ENCODE data around the gene RPAP3. TPM values are rescaled to one million over a fixed set of nuclear protein-coding genes. Genes with fewer than 3 reads are reported as not detected.

The RPAP3 gene
- total RNA-seq, 4 donors from 2014 or later, result 6.8 to 13.0 (median 7.9) TPM

DNA sequence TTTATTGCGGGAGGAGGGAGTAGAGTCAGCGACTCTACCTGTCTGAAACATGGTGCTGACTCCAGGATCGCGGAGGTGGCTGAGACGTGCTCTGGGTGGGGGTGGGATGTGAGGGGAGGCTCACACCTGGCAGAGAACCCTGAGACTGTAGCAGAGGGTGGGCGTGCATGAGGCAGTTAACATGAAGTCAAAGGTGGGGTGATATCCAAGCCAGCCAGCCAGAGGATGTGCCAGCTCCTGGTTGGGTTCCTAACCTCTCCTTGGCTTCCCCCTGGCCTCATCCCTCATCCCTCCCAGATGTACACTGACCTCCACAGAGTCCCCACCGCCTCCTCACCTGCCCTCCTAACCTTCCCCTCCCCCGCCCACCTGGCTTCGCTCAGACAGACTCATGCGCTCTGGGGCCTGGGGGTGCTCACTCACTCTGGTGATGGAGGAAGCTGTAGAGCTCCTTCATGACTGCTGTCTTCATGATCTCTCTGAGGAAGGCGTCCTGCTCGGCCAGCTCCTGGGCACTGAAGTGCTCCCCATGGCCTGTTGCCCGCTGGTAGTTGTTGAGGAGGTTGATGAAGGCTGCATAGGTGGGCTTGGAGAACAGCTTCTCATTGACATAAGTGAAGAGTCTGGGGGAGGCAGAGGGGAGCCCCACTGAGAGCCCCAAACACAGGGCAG lies 10.2 kb upstream of the RPAP3 start:
- H3K4me3 ChIP-seq (ENCODE audit: low read depth, poor library complexity, severe bottlenecking), result no peak overlapping the region
- DNase-seq (ENCODE audit: low spot score in 2 of 2), result no peak
- TF ChIP-seq, protein P1, sequence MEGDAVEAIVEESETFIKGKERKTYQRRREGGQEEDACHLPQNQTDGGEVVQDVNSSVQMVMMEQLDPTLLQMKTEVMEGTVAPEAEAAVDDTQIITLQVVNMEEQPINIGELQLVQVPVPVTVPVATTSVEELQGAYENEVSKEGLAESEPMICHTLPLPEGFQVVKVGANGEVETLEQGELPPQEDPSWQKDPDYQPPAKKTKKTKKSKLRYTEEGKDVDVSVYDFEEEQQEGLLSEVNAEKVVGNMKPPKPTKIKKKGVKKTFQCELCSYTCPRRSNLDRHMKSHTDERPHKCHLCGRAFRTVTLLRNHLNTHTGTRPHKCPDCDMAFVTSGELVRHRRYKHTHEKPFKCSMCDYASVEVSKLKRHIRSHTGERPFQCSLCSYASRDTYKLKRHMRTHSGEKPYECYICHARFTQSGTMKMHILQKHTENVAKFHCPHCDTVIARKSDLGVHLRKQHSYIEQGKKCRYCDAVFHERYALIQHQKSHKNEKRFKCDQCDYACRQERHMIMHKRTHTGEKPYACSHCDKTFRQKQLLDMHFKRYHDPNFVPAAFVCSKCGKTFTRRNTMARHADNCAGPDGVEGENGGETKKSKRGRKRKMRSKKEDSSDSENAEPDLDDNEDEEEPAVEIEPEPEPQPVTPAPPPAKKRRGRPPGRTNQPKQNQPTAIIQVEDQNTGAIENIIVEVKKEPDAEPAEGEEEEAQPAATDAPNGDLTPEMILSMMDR (IDR thresholded peaks at IDR 0.05), result no peak
- no peak for TF ChIP-seq POLR2A (IDR thresholded peaks at IDR 0.05)
- intact Hi-C loops (cut with DNase I; ENCODE audit: low total_unique reads), result loop anchor here (5.0 kb wide), 2 partner anchors 61 to 121 kb away; no protein-coding TSS in a partner anchor
- 68 to 71% methylated on average over 13 of the region's 13 CpGs for WGBS, 2 donors

DNA sequence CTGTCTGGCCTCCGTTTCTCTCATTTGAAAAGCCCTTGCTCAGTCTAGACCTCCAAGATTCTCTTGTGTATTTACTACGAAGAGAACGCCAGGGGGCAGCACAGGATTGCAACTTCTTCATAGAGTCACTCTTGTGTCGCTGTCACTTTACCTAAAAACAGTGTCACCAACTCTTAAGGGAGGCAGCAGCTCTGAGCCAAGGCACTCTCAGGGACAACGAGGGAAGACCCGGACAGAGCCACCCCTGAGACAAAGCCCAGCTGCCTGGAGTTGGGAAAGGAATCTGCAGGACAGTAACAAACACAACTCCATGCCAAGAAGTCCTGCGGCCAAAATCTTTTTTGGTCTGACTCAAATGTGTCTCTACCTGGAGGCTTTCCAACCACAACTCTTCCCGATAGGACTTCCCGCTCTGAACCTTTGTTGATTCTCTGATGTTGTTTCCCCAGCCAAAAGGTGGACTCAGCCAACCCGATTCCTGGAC lies 9.6 kb upstream of the RPAP3 start:
- TF ChIP-seq POLR2A (IDR thresholded peaks at IDR 0.05), result no peak
- TF ChIP-seq, protein P1 (IDR thresholded peaks at IDR 0.05), result peak in 1 of 3 donors; percentile 70
- 8 to 12% methylated on average over 10 of the region's 10 CpGs for WGBS, 2 donors
- peak; percentile 78 to 96 for DNase-seq (ENCODE audit: low spot score in 2 of 2)
- intact Hi-C loops (cut with DNase I; ENCODE audit: low total_unique reads), result loop anchor here (5.0 kb wide), 2 partner anchors 62 to 122 kb away; no protein-coding TSS in a partner anchor
- H3K4me3 ChIP-seq (ENCODE audit: low read depth, poor library complexity, severe bottlenecking), result no peak overlapping the region

DNA sequence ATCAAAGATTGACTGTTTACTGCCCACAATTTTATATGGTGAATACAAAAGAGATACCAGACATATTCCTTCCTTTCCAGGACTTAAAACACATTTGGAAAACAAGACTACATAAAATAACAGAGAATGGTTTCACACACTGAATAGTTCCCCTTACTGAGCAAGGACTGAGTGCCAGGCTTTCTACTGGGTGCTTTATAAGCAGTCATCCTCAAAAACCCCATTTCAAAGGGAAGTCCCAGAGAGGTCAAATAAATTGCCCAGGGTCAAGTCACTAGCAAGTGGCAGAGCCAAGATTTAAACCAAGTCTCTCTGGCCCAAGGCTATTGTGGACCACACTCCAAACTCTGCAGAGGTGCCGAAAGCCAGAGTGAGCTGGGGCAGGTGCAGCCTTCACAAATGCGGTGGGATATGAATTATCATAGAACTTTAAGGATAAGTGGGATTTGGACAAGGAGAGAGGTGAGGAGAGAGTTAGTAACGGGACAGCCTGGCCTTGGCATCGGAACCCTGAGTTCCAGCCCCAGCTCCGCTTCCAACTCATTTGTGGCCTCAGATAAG lies 9.1 kb upstream of the RPAP3 start:
- H3K4me3 ChIP-seq (ENCODE audit: low read depth, poor library complexity, severe bottlenecking), result no peak overlapping the region
- 39 to 43% methylated on average over 5 of the region's 5 CpGs for WGBS, 2 donors
- no peak for DNase-seq (ENCODE audit: low spot score in 2 of 2)
- intact Hi-C loops (cut with DNase I; ENCODE audit: low total_unique reads), result loop anchor here (5.0 kb wide), 2 partner anchors 62 to 122 kb away; no protein-coding TSS in a partner anchor
- TF ChIP-seq, protein P1 (IDR thresholded peaks at IDR 0.05), result no peak
- TF ChIP-seq POLR2A (IDR thresholded peaks at IDR 0.05), result no peak

DNA sequence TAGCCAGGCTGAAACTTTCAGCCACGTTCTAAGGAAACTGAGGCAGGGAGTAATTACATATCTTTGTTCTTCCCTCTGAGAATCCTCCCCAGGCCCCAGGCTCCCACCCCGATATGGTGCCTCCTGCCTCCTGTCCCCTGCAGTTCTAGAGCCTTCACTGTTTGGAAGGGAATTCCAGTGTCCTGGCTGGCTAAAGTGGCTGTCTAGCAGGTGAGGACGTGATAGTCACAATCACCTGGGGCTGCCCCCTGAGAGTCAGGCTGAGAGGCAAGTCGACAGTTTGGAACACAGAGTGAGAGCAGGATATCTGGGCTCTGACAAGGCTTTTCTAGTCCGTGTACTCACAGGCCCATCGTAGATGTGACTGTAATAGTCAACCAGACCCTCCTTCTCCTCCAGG lies 6.3 kb upstream of the RPAP3 start:
- no peak for DNase-seq (ENCODE audit: low spot score in 2 of 2)
- TF ChIP-seq POLR2A (IDR thresholded peaks at IDR 0.05), result no peak
- TF ChIP-seq, protein P1 (IDR thresholded peaks at IDR 0.05), result no peak
- intact Hi-C loops (cut with DNase I; ENCODE audit: low total_unique reads), result no loop called here
- no peak overlapping the region for H3K4me3 ChIP-seq (ENCODE audit: low read depth, poor library complexity, severe bottlenecking)
- 90 to 96% methylated on average over 6 of the region's 6 CpGs for WGBS, 2 donors

GRCh38 chr12:47711448-47711847 lies 5.6 kb upstream of the RPAP3 start:
- TF ChIP-seq POLR2A (IDR thresholded peaks at IDR 0.05), result no peak
- TF ChIP-seq, protein P1 (IDR thresholded peaks at IDR 0.05), result no peak
- H3K4me3 ChIP-seq (ENCODE audit: low read depth, poor library complexity, severe bottlenecking), result no peak overlapping the region
- intact Hi-C loops (cut with DNase I; ENCODE audit: low total_unique reads), result no loop called here
- DNase-seq (ENCODE audit: low spot score in 2 of 2), result no peak
- WGBS, 2 donors, result 84 to 89% methylated on average over 5 of the region's 5 CpGs
